ENCODE data around the gene BOD1L1.

Gene BOD1L1

DNA sequence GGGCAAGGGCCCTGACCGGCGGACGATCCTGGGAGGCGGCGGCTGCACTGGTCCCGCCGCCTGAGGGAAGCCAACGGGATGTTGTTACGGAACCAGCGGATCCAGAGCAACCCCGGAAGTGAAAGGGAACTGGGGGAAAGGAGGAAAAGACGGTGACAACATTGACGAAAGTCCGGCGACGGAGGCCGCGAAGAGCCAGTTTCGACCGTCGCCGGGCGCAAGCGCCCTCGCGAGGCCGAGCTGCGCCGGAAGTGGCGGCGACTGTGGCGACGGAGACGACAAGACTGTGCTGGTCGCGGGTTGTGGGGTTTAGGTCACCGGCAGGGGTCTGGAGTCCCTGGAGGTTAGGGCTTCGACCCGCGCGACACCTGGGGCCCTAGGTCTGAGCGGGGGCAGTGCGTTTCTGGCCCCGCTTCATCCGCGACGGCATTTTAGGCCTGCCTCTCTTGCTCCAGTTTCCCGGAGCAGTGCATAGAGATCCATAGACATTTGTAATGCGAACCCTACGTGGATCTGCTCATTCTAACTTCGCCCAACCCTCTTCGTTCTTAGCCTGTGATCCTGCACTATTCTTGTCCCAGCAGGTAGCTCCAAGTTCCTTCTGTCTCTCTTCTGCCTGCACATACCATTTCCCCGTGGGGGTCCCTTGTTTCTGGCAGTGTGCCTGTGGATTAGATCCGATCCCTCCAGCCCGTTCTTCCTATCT, at the start of gene BOD1L1:
Gene BOD1L1, minus strand, starts transcription at position 120 of the 706 bp plus-strand sequence. CDS start 138 bp downstream, outside the sequence.
- TF ChIP-seq CEBPB (IDR thresholded peaks at IDR 0.05) = 0 out of 2 replicates have a peak, but pooled peaks have one; percentile 47
- TF ChIP-seq ZBTB7A (IDR thresholded peaks at IDR 0.05; ENCODE audit: low read depth) = no peak
- peak; percentile 80 for TF ChIP-seq TCF12 (IDR thresholded peaks at IDR 0.05; ENCODE audit: low read depth)
- TF ChIP-seq NFIC (IDR thresholded peaks at IDR 0.05) = peak; percentile 26; the same call in 1 of the 2 replicates
- TF ChIP-seq MAX (IDR thresholded peaks at IDR 0.05) = peak; percentile 74
- peak; percentile 42; the same call in 1 of the 2 replicates for TF ChIP-seq USF1 (IDR thresholded peaks at IDR 0.05)
- peak; percentile 73 for TF ChIP-seq YY1 (IDR thresholded peaks at IDR 0.05; ENCODE audit: low read depth)
- TF ChIP-seq TAF1 (IDR thresholded peaks at IDR 0.05; ENCODE audit: low read depth) = peak; percentile 89
- no peak; the same call in 1 of the 2 replicates for TF ChIP-seq TEAD4 (IDR thresholded peaks at IDR 0.05)
- TF ChIP-seq EGR1 (IDR thresholded peaks at IDR 0.05) = no peak
- no peak for TF ChIP-seq EP300 (IDR thresholded peaks at IDR 0.05; ENCODE audit: borderline replicate concordance)
- 0 out of 2 replicates have a peak, but pooled peaks have one; percentile 28 for TF ChIP-seq REST (IDR thresholded peaks at IDR 0.05; ENCODE audit: low read depth)
- TF ChIP-seq RAD21 (IDR thresholded peaks at IDR 0.05; ENCODE audit: low read depth) = no peak
- TF ChIP-seq CREB1 (IDR thresholded peaks at IDR 0.05; ENCODE audit: low read depth) = peak; percentile 88
- TF ChIP-seq FOXM1 (IDR thresholded peaks at IDR 0.05; ENCODE audit: borderline replicate concordance, low read depth) = no peak

GRCh38 chr4:13674971-13675370, 47.4 kb upstream of the BOD1L1 start:
- TF ChIP-seq CREB1 (IDR thresholded peaks at IDR 0.05; ENCODE audit: low read depth) (no peak), TAF1 (IDR thresholded peaks at IDR 0.05; ENCODE audit: low read depth) (no peak)

- TF ChIP-seq CEBPB (IDR thresholded peaks at IDR 0.05) = no peak
- TF ChIP-seq CREB1 (IDR thresholded peaks at IDR 0.05; ENCODE audit: low read depth) = no peak
- no peak for TF ChIP-seq RAD21 (IDR thresholded peaks at IDR 0.05; ENCODE audit: low read depth)
- TF ChIP-seq EGR1 (IDR thresholded peaks at IDR 0.05) = no peak
- TF ChIP-seq NFIC (IDR thresholded peaks at IDR 0.05) = no peak
- no peak for TF ChIP-seq TEAD4 (IDR thresholded peaks at IDR 0.05)
- TF ChIP-seq MAX (IDR thresholded peaks at IDR 0.05) = no peak
- TF ChIP-seq TCF12 (IDR thresholded peaks at IDR 0.05; ENCODE audit: low read depth) = no peak
These were observed 45.6 kb upstream of the BOD1L1 start for GRCh38 chr4:13673167-13673566.

DNA sequence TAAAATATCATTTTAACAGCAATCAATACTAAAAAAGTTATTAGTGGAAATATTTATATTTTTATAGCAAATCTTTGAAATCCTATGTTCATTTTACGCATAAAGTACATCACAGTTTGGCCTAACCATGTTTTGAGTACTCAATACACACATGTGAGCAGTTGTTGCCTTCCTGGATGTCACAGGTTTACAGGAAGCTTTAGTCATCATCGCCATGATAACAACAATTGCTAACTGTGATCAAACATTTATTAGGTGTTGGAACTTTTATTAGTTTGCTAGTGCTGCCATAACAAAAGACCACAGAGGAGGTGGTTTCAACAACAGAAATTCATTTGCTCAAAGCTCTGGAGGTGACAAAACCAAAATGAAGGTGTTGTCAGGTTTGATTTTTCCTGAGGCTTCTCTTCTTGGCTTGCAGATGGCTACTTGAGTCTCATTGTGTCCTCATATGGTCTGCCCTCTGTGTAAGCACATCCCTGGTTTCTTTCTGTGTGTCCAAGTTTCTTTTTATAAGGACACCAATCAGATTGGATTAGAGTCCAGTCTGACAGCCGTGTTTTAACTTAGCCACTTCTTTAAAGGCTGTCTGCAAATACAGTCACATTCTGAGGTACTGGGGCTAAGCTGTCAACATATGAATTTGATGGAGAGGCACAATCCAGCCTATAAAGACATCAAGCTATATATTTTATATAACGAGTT, 43.1 kb upstream of the BOD1L1 start:
- TF ChIP-seq CREB1 (IDR thresholded peaks at IDR 0.05; ENCODE audit: low read depth) = no peak
- TF ChIP-seq TAF1 (IDR thresholded peaks at IDR 0.05; ENCODE audit: low read depth) = no peak
- no peak for TF ChIP-seq ZBTB7A (IDR thresholded peaks at IDR 0.05; ENCODE audit: low read depth)
- no peak for TF ChIP-seq FOXM1 (IDR thresholded peaks at IDR 0.05; ENCODE audit: borderline replicate concordance, low read depth)
- TF ChIP-seq USF1 (IDR thresholded peaks at IDR 0.05) = no peak
- TF ChIP-seq RAD21 (IDR thresholded peaks at IDR 0.05; ENCODE audit: low read depth) = no peak
- TF ChIP-seq CEBPB (IDR thresholded peaks at IDR 0.05) = no peak
- no peak for TF ChIP-seq REST (IDR thresholded peaks at IDR 0.05; ENCODE audit: low read depth)
- TF ChIP-seq EGR1 (IDR thresholded peaks at IDR 0.05) = no peak
- no peak for TF ChIP-seq NFIC (IDR thresholded peaks at IDR 0.05)
- no peak for TF ChIP-seq MAX (IDR thresholded peaks at IDR 0.05)
- no peak for TF ChIP-seq YY1 (IDR thresholded peaks at IDR 0.05; ENCODE audit: low read depth)
